NCI-H2227 (cell line): ENCODE results near the gene BABAM1.

Experiments used
- DNase-seq: peaks from one replicate; lab custom pipeline; 2025; ENCODE audit not compliant: unreplicated experiment; lab: John Stamatoyannopoulos, UW

The BABAM1 gene

DNA sequence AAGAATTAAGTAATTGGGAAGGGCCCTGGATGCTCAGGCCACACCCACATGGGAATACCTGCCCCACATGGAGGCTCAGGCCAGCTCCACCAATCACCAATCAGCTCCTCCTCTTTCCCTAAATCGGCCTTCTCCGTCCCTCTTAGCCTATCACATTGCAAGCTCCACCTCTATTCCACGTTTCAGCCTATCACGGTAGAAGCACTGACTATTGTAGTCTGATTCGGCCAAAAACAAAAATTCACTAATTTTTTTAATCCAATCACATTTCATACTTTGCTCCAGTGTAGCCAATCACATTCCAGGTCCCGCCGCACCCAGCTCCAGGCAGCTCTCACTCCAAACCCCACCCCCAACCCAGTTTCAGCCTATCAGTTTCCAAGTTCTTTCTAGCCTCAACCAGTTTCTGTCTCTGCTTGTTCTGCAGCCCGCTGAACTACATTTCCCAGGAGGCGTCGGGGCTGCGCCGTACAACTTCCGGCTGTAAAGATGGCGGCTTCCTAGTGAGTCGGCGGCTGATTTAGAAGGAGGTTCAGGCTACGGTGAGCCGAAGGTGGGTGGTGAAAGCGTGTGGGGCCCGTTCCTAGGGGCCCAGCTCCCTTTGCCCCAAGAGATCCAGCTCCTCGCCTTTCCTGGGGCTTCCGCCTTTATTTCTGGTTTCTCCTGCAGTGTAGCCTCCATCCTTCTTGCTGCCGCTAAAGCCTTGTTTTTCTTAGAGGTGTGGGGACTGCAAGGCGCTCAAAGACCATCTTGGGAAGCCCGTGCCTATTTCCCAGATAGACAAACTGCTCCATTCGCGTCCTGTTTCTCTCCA, at the start of gene BABAM1:
TSS of gene BABAM1 (plus strand) at position 469 of the 814 bp plus-strand sequence. CDS start 1,364 bp downstream, outside the sequence.
- DNase-seq, result peak; percentile 98

DNA sequence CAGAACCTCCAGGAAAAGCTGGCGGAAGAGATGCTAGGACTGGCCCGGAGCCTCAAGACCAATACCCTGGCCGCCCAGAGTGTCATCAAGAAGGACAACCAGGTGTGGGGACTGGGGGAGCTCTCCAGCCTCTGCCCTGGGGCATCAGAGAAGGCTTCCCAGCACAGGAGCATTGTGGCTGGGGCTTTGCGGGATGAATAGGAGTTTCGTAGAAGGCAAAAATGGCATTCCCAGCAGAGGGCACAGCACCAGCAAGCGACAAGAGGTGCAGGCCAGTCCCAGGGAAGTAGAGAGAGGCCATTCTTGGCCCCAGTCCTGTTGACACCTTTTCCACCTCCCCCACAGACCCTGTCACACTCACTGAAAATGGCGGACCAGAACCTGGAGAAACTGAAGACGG, 48.0 kb upstream of the BABAM1 start:
- DNase-seq, result no peak

DNA sequence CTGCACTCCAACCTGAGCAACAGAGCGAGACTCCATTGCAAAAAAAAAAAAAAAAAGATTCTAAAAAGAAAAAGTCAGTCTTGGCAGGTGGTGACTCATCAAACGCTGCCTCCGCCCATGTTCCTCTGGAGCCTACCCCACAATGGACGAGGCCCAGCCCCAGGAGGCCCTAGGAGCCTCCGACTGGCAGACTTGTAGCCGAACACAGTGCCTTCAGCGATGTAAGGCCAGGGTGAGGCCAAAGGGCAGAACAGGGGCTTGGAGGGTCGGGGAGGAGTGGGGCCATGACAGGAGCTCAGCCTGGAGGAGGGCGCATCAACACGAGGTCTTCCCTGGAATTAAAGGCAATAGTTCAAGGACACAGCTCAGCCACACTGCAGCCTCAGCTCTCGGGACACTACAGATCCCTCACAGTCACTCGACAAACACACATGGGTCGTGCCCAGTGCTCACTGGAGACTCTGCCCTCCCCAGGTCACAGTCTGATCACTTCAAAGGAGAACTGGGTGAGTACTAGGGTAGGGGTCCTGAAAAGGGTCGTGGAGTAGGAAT, 47.0 kb upstream of the BABAM1 start:
- DNase-seq, result no peak

DNA sequence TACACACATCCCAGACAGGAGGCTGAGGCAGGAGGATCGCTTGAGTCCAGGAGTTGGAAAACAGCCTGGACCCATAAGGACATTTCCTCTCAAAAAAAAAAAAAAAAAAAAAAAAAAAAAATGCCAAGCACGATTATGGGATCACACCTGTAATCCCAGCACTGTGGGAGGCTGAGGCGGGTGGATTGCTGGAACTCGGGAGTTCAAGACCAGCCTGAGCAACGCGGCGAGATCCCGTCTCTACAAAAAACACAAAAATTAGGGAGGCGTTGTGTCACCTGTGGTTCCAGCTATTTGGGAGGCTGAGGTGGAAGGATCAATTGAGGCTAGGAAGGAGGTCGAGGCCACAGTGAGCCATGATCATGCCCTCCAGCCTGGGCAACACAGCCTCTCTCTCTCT, 42.2 kb upstream of the BABAM1 start:
- no peak for DNase-seq

DNA sequence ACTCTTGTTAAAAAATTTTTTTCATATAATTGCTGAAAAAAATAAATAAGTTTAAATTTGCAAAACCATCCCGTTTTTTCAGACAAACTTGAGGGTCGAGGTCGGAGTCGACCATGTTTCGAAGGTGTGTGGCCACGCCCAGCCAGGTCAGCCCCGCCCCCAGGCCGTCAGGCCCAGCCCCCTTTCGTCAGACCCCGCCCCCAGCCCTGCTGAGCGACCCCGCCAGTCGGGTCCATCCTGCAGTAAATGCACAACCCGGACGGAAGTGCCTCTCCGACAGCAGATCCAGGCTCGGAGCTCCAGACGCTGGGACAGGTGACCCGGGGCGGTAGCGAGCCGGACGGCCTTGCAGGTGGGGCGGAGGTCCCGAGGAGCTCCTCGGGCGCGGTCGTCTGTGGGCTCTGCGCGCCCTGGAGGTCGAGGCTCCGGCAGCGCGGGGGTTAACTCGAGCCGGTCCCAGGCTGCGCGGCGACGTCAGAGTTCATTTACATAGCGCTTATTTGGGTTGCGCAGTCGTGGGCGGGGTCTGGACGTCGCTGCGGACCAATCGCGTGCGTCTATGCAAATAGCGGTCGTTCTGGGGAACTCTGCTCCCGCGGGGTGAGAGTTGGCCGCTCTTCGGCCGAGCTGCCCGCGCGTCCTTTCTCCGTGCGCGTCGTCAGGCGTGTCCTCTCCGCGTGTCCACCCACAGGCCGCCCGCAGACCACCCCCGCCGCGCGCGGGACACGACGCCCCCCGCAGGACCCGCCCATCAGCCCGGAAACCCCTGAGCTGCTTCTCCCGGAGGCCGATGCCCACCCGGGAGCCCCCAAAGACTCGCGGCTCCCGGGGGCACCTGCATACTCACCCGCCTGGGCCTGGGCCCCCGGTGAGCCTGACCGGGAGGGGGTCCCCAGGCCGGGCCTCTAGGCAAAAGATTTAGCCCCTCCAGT, 41.0 kb upstream of the BABAM1 start, which contains the start of gene OCEL1:
TSS of gene OCEL1 (plus strand) at position 225 of the 932 bp plus-strand sequence. CDS start at position 247, 22 bp downstream.
- DNase-seq, result peak; percentile 94

DNA sequence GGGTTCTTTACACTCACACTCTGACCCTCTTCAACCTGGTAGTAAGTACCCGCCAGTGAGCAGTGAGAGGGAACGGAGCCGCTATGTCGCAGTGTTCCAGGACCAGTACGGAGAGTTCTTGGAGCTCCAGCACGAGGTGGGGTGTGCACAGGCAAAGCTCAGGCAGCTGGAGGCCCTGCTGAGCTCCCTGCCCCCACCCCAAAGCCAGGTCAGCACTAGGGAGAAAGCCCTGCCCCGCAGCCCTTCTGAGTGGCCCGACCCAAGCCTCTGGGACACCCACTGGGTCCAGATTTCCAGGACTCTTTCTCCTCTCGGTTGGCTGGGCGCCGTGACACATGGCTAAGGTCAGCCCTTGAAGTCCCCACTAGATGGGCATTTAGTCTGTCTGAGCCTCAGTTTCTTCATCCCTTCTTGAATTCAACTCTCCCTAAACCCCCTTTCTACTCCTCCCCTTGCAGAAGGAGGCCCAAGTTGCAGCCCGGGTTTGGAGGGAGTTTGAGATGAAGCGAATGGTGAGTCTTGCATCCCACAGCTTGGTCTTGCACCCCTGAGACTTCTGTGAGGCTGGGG, 39.4 kb upstream of the BABAM1 start:
- DNase-seq, result no peak

DNA sequence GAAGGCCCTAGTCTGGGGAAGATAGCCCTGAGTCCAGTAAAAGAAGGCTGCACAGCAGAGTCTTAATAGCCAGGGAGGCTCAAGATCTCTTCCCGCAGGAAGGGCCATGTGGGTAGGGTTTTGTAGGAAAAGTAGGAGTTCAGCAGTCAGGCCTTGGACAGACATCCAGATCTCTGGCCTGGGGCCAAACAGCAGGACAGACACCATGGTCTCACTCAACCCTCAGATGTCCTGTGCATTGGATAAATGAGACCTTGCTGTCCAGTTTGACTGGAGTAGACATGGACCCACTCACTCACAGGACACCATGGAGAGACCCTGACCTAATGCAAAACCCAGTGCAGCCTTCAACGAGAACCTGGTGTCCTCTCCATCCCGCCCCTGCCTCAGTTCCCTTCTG, 37.4 kb upstream of the BABAM1 start:
- no peak for DNase-seq

DNA sequence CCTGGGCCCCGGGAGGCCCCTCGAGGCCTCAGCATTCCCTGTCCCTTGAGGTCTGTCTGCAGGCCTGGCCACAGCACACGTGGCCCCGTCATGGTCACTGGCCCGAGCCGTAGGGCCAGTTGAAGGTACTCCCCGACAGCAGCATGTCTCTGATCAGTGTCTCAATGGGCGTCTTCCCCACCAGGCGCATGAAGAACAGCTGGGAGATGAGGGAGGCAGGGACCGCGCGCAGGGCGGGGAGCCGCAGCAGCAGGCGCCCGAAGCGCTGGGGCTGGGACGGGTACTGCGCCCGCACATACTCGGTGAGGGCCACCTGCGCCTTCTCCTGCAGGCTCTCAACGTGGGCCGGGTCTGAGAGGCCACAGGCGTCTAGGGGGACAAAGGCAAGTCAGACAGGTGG, 35.0 kb upstream of the BABAM1 start:
- no peak for DNase-seq

DNA sequence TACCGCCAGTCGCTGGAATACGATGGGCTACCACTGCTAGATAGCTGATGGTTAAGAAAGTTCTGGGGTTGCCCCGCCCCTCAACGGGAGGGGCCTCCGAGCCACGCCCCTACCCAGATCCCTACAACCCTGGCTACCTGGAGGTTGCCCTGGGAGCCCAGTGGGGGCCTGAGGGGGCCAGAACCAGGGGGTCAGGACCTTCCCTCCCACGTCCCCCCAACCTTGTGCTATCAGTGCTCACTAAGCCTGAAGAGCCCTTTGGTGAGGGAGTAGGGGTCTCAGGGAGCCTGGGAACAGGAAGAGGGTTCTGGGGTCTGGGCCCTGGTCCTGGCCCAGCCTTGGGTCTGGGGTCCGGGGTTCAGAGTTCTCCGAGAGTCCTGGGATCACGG, 32.3 kb upstream of the BABAM1 start:
- DNase-seq, result peak; percentile 59

DNA sequence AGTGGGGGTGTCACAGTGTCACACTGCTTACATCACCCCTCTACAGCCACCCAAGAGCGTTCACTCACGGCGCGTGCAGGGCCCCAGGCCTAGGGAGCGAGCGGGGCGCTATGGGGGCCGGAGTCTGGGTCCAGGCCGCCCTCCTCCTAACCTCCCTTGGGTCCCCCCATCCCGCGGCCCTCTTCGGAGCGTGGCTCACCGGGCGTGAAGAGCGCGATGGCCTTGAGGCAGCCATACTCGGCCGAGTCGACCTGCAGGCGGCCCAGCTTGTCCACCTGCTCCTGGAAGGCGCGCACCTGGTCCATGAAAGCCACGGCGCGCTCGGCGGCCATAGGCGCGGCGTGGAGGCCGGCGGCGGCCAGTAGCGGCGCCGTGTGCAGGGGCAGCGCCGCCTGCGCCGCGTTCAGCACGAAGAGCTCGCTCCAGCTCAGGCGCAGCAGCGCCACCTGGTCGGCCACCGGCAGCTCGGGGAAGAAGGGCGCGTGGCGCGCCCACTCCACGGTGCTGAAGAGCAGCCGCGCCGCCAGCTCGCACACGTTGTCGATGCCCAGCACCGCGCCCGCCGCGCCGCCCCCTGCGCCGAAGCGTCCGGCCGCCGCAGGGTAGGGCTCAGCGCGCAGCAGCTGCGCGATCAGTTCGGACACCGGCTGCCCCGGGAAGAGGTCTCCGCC, 31.8 kb upstream of the BABAM1 start:
- peak; percentile 81 for DNase-seq

DNA sequence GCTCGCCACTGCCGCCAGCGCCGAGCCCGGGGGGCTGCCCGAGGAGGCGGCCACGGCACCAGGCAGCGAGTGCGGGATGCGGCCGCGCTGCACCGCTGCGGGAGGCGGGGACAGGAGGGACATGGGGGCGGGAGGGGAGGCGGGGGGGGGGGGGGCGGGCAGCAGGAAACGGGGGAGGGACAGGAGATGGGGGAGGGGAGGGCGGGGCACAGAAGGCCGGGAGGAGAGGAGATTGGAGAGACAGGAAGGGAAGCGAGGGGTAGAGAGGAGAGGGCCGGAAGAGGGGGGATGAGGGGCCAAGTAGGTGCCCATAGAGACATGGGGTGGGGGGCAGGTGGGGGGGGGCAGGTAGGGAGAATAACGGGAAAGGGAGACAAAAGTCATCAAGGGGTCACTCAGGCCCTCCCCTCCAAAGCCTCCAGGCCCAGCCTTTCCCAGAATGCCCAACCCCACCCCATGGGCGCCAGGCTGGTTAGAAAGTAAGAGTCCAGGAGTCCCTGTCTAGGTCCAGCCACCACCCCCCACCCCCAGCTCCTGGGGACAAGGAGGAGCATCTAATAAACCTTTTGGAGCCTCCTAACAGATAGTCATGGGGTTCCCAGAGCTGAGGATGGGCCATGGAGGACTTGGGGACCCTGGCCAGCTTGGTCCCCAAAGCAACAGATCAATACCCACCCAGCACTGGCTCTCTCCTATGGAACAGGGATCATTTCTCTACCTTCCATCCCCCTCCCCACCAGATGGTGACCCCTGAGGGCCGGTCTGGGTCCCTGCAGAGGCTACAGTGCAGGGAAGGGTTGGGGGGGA, 31.1 kb upstream of the BABAM1 start:
- DNase-seq, result peak; percentile 81

DNA sequence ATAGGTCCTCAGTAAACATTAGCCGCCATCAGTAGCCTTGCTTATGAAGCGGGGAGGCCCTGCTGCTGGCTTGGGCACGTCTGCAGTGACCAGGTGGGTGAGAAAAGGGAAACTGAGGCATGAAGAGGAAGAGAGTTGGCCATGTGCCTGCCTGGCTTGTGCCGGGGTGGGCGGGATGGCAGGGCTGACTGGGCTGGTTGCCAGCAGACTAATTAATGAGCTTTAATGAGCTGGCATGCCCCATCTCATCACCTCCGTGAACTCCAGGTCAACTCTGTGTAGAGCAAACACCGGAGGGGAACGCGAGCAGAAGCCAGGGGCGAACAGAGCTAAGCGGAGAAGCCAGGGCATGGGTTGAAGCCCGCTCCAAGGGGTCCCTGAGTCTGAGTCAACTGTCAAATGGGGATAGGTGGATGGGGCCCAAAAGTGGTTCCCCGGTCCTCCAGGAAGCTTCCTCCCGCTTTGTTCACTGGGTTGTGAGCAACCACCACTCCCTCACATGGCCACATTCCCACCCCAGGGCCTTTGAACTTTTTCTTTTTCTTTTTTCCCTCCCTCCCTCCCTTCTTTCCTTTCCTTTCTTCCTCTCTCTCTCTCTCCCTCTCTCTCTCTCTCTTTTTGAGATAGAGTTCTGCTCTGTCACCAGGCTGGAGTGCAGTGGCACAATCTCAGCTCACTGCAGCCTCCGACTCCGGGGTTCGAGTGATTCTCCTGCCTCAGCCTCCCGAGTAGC, 30.3 kb upstream of the BABAM1 start:
- no peak for DNase-seq

DNA sequence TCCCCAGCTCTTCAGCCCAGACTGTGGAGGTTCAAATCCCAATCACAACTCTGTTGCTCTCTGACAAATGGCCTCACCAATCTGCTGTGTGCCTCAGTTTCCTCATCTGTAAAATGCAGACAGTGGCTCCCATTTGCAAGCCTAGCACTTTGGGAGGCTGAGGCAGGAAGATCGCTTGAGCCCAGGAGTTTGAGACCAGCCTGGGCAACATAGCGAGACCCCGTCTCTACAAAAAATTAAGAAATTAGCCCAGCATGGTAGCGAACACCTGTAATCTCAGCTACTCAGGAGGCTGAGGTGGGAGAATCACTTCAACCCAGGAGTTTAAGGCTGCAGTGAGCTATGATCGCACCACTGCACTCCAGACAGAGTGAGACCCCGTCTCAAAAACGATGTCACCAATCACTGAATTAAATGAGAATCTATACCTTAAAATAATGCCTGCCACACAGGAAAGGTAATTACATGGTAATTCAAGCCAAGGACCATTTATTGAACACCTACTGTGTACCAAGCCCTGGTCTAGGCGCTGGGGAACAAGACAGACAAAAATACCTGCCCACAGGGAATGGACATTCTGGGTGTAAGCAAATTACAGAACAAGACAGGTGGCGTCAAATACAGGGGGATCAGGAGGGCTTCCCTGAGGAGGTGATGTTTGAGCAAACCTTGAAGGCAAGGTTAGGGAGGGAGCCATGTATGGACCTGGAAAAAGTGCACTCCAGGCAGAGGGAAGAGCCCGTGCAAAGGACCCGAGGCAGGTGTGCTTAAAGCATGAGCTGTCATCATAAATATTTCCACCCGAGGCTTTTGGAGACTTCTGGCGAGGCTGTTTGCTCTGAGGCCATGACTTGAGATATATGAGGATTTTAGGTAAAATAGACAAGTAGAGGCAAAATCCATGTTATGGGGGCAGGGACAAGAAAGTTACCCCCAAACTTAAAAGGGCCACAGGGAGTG, 29.2 kb upstream of the BABAM1 start:
- DNase-seq, result no peak

DNA sequence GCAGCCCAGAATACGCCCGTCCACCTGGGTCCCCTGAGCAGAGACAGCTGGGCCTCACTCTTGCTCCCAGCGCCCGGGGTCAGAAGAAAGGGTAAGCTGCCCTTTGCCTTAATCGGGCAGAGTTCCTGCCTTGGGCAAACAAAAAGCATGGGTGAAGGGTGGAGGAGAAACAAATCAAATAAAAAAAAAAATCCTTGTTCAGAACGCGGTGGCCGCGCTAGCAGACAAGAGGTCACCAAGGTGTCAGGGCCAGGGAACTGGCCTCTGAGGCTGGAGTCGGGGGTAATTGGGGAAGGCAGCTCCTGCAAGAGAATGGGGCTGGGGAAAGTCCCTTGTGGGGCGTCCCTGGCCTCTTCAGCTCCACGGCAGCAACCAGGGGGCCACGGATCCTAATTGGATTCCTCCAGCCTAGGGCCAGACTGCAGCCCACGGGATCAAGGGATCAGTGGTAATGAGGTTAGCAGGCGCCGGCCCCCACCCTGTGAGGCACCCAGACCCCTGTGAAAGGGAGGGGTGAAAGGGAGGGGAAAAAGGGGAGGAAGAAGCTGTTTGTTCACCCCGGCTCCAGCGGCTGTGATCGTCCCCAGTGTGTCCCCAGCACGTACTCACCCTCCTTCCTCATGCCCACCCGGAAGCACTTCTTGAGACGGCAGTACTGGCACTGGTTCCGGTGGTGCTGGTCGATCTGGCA, 27.0 kb upstream of the BABAM1 start:
- no peak for DNase-seq

DNA sequence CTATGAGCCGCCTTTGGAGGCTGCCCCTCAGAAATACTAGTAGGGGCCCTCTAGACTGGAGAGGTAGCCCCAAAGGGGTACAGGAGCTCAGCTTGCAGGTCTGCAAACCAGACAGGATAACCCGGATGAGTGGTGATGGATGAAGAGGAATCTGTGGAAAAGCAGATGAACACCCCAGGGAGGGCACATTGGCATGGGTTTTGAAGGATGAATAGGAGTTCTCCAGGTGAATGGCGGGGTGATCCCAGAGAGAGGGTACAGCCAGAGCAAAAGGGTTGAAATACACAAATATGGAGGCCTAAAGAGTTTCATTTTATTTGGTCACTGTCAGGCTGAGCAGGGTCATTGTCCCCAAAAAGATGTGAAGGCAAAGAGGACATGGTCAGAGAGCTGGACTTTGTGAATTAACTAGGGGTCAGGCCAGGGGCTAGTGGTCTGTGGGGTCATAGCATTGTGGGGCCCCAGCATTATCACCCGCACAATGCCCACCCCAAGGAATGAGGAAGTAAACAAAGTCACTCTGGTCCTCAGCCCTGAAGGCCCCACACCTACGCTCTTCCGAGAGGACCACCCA, 26.3 kb upstream of the BABAM1 start:
- no peak for DNase-seq

DNA sequence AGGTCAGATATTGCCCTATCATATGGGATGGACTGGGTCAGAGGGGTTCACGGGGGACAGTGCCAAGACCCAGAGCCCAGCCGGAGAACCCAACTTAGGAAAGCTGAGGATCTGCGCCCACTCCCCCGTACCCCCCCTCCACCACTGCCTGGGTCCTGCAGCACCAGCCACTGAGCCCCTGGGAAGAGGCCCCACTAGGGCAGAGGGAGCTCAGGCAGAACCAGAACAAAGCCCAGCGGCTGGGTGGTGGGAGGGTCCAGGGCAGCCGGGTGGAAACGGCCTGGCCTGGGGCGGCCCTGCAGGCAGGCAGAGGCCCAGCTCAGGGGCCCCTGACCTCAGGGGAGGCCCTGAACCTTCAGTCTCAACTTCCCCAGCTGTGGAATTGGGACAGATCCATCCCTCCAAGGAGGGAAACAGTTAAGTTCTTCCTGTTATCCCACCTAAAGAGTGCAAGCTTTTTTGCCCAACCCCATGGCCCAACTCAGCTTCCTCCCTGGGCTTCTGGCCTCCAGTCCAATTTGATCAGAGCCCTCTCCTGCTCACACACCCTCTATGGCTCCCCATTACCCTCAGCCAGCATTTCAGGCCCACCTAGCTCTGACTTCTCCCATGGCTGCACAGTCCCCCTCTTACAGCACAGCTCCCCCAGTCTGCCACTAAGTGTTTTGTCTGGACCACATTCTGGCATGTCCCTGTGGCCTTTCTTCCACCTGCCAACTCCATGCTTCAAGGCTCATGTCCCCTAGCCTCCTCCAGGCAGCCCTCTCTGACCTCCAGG, 24.6 kb upstream of the BABAM1 start:
- no peak for DNase-seq
